PFSK-1 (cell line): ENCODE measurements around the gene CFLAR.

Experiments
- FOXP2 ChIP-seq: optimal IDR thresholded peaks from 2 replicates; pipeline ENCODE3; 2011; ENCODE audit warnings: borderline replicate concordance, control low read depth, inconsistent platforms; ENCODE audit not compliant: insufficient read depth; ENCODE audit errors: extremely low read length, extremely low read depth
- POLR2AphosphoS5 ChIP-seq: IDR thresholded peaks from 2 replicates; pipeline ENCODE4 v1.6.1; 2012; ENCODE audit warnings: low read depth, mild to moderate bottlenecking, control low read depth, low read length, moderate library complexity
- SIN3A ChIP-seq: IDR thresholded peaks from 2 replicates; pipeline ENCODE4 v1.6.1; 2012; ENCODE audit warnings: mild to moderate bottlenecking, low read length, moderate library complexity, borderline replicate concordance; ENCODE audit not compliant: insufficient read depth
- TAF1 ChIP-seq: IDR thresholded peaks from 2 replicates; pipeline ENCODE4 v1.6.1; 2012; ENCODE audit warnings: low read length, control low read depth, borderline replicate concordance; ENCODE audit not compliant: insufficient read depth
- TF ChIP-seq, protein P1 (sequence below), 2 experiments: IDR thresholded peaks; 2 replicates each; pipeline versions ENCODE4 v1.6.1 to v1.8.0; 2011 to 2012; ENCODE audit warnings: low read depth in 2 of 2, low read length in 2 of 2, control low read depth in 1 of 2, inconsistent platforms in 1 of 2, mild to moderate bottlenecking in 1 of 2, moderate library complexity in 1 of 2; ENCODE audit not compliant: insufficient read depth in 1 of 2

Gene CFLAR

DNA sequence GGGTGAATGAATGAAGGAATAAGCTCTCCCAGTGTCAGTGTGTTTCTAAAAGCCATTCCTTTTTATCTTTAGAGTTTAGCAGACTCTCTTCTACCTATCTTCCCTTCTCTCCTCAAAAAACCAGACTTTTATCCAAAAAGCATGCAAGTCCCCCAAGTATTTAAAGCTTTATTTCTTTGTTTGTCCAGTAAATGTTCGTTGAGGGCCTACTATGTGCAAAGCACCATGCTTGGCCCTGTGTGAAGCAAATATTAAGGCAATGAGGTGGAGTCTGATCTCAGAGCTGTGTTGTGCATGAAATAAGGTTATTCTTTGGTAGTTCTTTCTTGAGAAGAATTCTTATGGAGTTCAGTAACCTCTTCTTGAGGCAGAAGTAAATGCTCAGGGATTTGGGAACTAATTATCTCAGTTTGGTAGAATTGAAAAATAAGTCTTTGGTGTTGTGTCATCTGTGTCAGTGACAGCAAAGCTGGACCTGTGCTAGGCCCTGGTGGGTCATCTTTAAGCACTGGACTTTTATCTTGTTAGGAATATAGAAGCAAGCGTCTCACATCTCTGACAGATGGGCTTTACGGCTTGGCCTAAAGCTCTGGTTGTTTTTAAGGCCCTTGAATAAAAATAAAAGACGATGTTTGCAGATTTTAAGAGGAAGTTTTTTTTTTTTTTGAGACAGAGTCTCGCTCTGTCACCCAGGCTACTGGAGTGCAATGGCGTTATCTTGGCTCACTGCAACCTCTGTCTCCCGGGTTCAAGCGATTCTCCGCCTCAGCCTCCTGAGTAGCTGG, 38.8 kb downstream of the CFLAR start:
- TF ChIP-seq POLR2AphosphoS5 (no peak), SIN3A (no peak), TAF1 (no peak), FOXP2 (no peak)
- TF ChIP-seq, protein P1, sequence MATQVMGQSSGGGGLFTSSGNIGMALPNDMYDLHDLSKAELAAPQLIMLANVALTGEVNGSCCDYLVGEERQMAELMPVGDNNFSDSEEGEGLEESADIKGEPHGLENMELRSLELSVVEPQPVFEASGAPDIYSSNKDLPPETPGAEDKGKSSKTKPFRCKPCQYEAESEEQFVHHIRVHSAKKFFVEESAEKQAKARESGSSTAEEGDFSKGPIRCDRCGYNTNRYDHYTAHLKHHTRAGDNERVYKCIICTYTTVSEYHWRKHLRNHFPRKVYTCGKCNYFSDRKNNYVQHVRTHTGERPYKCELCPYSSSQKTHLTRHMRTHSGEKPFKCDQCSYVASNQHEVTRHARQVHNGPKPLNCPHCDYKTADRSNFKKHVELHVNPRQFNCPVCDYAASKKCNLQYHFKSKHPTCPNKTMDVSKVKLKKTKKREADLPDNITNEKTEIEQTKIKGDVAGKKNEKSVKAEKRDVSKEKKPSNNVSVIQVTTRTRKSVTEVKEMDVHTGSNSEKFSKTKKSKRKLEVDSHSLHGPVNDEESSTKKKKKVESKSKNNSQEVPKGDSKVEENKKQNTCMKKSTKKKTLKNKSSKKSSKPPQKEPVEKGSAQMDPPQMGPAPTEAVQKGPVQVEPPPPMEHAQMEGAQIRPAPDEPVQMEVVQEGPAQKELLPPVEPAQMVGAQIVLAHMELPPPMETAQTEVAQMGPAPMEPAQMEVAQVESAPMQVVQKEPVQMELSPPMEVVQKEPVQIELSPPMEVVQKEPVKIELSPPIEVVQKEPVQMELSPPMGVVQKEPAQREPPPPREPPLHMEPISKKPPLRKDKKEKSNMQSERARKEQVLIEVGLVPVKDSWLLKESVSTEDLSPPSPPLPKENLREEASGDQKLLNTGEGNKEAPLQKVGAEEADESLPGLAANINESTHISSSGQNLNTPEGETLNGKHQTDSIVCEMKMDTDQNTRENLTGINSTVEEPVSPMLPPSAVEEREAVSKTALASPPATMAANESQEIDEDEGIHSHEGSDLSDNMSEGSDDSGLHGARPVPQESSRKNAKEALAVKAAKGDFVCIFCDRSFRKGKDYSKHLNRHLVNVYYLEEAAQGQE (IDR thresholded peaks at IDR 0.05; ENCODE audit: insufficient read depth in 1 of 2, low read depth in 2 of 2, low read length in 2 of 2) = no peak

DNA sequence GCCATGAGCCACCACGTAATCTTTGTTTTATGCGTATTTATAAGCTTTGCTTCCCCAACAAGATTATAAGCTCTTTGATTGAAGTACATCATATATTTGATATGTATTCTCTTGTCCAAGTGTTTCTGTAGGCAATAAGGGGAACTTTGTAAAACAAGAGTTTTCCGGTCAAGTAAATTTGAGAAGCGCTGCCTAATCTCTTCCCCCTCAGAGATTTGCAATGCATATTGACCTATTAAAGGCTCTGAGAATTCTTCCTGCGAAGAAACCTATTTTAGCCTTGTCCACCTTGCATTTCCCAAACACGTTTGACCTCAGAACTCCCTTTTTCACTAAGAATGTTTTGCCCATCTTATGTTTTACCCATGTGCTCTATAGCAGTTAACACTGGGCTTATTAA, 40.1 kb downstream of the CFLAR start:
- TF ChIP-seq POLR2AphosphoS5 (no peak), FOXP2 (no peak), SIN3A (no peak), TAF1 (no peak)
- TF ChIP-seq, protein P1 (IDR thresholded peaks at IDR 0.05; ENCODE audit: insufficient read depth in 1 of 2, low read depth in 2 of 2, low read length in 2 of 2) = no peak

DNA sequence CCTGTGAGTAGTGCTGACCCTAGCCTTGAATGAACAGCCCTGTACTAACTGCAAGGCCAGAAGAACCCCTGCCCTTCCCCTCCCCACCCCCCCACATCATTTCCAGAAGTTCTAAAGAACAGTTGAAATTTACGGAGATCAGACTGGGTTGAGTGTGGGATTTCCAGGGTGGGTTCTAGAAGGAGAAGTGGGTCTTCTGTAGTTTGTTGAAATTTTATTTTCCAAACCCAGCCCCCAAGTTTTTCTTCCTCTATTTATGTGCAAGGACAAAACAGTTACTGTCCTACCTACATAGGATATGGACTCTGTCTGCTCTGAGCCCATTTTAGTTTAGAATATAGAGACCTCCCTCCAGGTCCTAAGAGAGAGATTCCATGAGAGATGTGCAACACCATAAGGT, 40.7 kb downstream of the CFLAR start:
- TF ChIP-seq TAF1 (no peak), FOXP2 (no peak), POLR2AphosphoS5 (no peak), SIN3A (no peak)
- TF ChIP-seq, protein P1 (IDR thresholded peaks at IDR 0.05; ENCODE audit: insufficient read depth in 1 of 2, low read depth in 2 of 2, low read length in 2 of 2) = no peak

DNA sequence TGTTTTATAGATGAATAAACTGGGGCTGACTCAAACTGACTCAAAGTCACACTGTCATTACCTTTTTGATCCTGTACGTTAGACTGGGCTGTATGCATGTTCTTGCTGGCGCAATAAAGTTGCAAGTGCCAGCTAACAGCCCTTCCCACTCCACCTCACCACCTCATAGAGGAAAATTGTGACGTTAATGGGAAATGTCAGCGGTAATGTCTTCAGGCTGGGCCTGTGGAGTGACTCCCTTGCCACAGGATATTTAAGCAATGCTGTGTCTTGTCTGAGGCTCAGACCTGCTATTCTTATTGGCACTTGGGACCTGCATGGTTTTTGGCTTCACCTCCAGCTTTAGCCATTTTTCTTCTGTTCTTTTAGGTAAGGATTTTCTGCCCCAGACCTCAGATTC, 41.7 kb downstream of the CFLAR start:
- no peak for TF ChIP-seq FOXP2
- TF ChIP-seq, protein P1 (IDR thresholded peaks at IDR 0.05; ENCODE audit: insufficient read depth in 1 of 2, low read depth in 2 of 2, low read length in 2 of 2) = no peak
- TF ChIP-seq SIN3A = no peak
- no peak for TF ChIP-seq TAF1
- no peak for TF ChIP-seq POLR2AphosphoS5
